A549 (cell line): ENCODE data around the gene ZDHHC24. TPM values are rescaled to one million over a fixed set of nuclear protein-coding genes. Genes with fewer than 3 reads are reported as not detected.

Experiments
- ATAC-seq, 2 experiments: fragments of 200-7000 bp in 1 of 2; fragments of >200 bp in 1 of 2; cut with Nextera tagmentation in 1 of 2; cut with Tn5 transposase in 1 of 2; 3 replicates each; pipeline versions ENCODE4 v1.8.0 to v1.9.1; 2018 to 2020; ENCODE audit warnings: mild to moderate bottlenecking in 1 of 2, moderate library complexity in 1 of 2
- CTCF ChIA-PET: fragments of 300-600 bp; sonication (Branson Sonifier 250); formaldehyde crosslinking; extraction: SDS; loops from one replicate; lab custom pipeline; 2021; ENCODE audit warnings: antibody characterized with exemption, inconsistent platforms; lab: Yijun Ruan, JAX
- POLR2A ChIA-PET: fragments of 350-600 bp; formaldehyde crosslinking; extraction: SDS; loops from one replicate; lab custom pipeline; 2021; ENCODE audit warnings: antibody characterized with exemption, inconsistent platforms; lab: Yijun Ruan, JAX
- DNase-seq, 2 experiments: peaks; one replicate each; pipeline versions ENCODE4 v3.0.0 to v3.0.0-alpha.2; 2011 to 2016; ENCODE audit warnings: low read depth in 1 of 2, low spot score in 1 of 2
- FAIRE-seq: peaks from 2 replicates; lab custom pipeline; 2011; peaks lifted over from hg19 to GRCh38; lab: Jason Lieb, UNC
- H3K27ac ChIP-seq, 2 experiments: fragments of >200 bp; sonication (Bioruptor Twin); formaldehyde crosslinking; 3 replicates each; pipeline ENCODE4 v1.5.1; 2016 to 2017
- H3K4me1 ChIP-seq: fragments of >200 bp; sonication (Bioruptor Twin); formaldehyde crosslinking; 3 replicates; pipeline ENCODE4 v1.6.1; 2016
- H3K4me2 ChIP-seq: fragments of >200 bp; sonication (Bioruptor Twin); formaldehyde crosslinking; 3 replicates; pipeline ENCODE4 v1.6.1; 2016
- H3K4me3 ChIP-seq: fragments of >200 bp; sonication (Bioruptor Twin); formaldehyde crosslinking; 3 replicates; pipeline ENCODE4 v1.5.1; 2016
- H3K9me3 ChIP-seq: fragments of >200 bp; sonication (Bioruptor Twin); formaldehyde crosslinking; 3 replicates; pipeline ENCODE4 v1.6.1; 2016
- BHLHE40 ChIP-seq: IDR thresholded peaks from 2 replicates; pipeline ENCODE4 v1.6.1; 2012; ENCODE audit warnings: low read depth, low read length, inconsistent platforms
- CEBPB ChIP-seq, 2 experiments: fragments of >200 bp in 1 of 2; sonication (Bioruptor Twin) in 1 of 2; formaldehyde crosslinking in 1 of 2; IDR thresholded peaks; 2 replicates each; pipeline ENCODE4 v1.6.1; 2012 to 2016
- CHD4 ChIP-seq: fragments of 200-600 bp; sonication (generic); IDR thresholded peaks from 2 replicates; pipeline ENCODE4 v1.6.1; 2016; ENCODE audit warnings: antibody characterized with exemption, mild to moderate bottlenecking, borderline replicate concordance
- EHMT2 ChIP-seq: fragments of 200-600 bp; sonication (generic); IDR thresholded peaks from 2 replicates; pipeline ENCODE4 v1.6.1; 2016; ENCODE audit warnings: antibody characterized with exemption, low read depth, mild to moderate bottlenecking, moderate library complexity
- FOSB ChIP-seq: fragments of 250-450 bp; sonication (Bioruptor Pico); IDR thresholded peaks from 2 replicates; pipeline ENCODE4 v1.5.0; 2020; ENCODE audit warnings: mild to moderate bottlenecking, moderate library complexity
- FOXS1 ChIP-seq: fragments of 250-450 bp; sonication (Bioruptor Pico); IDR thresholded peaks from 2 replicates; pipeline ENCODE4 v1.5.0; 2020; ENCODE audit warnings: mild to moderate bottlenecking, moderate library complexity
- GATA3 ChIP-seq: IDR thresholded peaks from 2 replicates; pipeline ENCODE4 v1.6.1; 2012; ENCODE audit warnings: borderline replicate concordance
- HEYL ChIP-seq: fragments of 250-450 bp; sonication (Bioruptor Pico); IDR thresholded peaks from 2 replicates; pipeline ENCODE4 v1.8.0; 2021; ENCODE audit warnings: mild to moderate bottlenecking, moderate library complexity
- HOXB13 ChIP-seq: fragments of 250-450 bp; sonication (Bioruptor Pico); IDR thresholded peaks from 2 replicates; pipeline ENCODE4 v1.5.0; 2020; ENCODE audit warnings: low read depth, mild to moderate bottlenecking, moderate library complexity
- JUN ChIP-seq, 2 experiments: fragments of >200 bp; sonication (Bioruptor Twin); formaldehyde crosslinking; IDR thresholded peaks; 2 replicates in 1 of 2; 3 replicates in 1 of 2; pipeline ENCODE4 v1.6.1; 2016 to 2017
- KDM1A ChIP-seq: fragments of 200-600 bp; sonication (generic); IDR thresholded peaks from 2 replicates; pipeline ENCODE4 v1.6.1; 2016; ENCODE audit warnings: low read depth, mild to moderate bottlenecking
- MAFK ChIP-seq: fragments of 450-650 bp; IDR thresholded peaks from 2 replicates; pipeline ENCODE4 v1.6.1; 2014; ENCODE audit not compliant: partially characterized antibody
- MAZ ChIP-seq: fragments of 150-350 bp; IDR thresholded peaks from 2 replicates; pipeline ENCODE4 v1.6.1; 2014; ENCODE audit warnings: antibody characterized with exemption, low read depth, low read length, borderline replicate concordance
- NPAS2 ChIP-seq: fragments of 250-450 bp; sonication (Bioruptor Pico); IDR thresholded peaks from 2 replicates; pipeline ENCODE4 v1.8.0; 2022; ENCODE audit warnings: mild to moderate bottlenecking, moderate library complexity, borderline replicate concordance
- PHF8 ChIP-seq: fragments of 200-600 bp; sonication (generic); IDR thresholded peaks from 2 replicates; pipeline ENCODE4 v1.6.1; 2016; ENCODE audit warnings: low read depth, mild to moderate bottlenecking, antibody characterized with exemption, moderate library complexity, borderline replicate concordance
- RAD21 ChIP-seq, 2 experiments: fragments of >200 bp in 1 of 2; sonication (Bioruptor Twin) in 1 of 2; formaldehyde crosslinking in 1 of 2; IDR thresholded peaks in 1 of 2; conservative IDR thresholded peaks in 1 of 2; 2 replicates in 1 of 2; 3 replicates in 1 of 2; pipeline ENCODE4 v1.6.1; 2012 to 2018; ENCODE audit warnings: inconsistent platforms in 1 of 2
- RARB ChIP-seq: fragments of 250-450 bp; sonication (Bioruptor Pico); IDR thresholded peaks from 2 replicates; pipeline ENCODE4 v1.8.0; 2021; ENCODE audit warnings: mild to moderate bottlenecking, moderate library complexity
- SMC3 ChIP-seq: fragments of >200 bp; sonication (Bioruptor Twin); formaldehyde crosslinking; IDR thresholded peaks from 3 replicates; pipeline ENCODE4 v1.6.1; 2018; ENCODE audit warnings: inconsistent platforms
- SREBF2 ChIP-seq: fragments of 450-650 bp; IDR thresholded peaks from 2 replicates; pipeline ENCODE4 v1.6.1; 2014; ENCODE audit warnings: mild to moderate bottlenecking, moderate library complexity
- TP53 ChIP-seq: fragments of 250-450 bp; sonication (Bioruptor Pico); IDR thresholded peaks from 2 replicates; pipeline ENCODE4 v1.5.0; 2021; ENCODE audit warnings: mild to moderate bottlenecking, moderate library complexity
- ZC3H11A ChIP-seq: fragments of 450-650 bp; IDR thresholded peaks from 2 replicates; pipeline ENCODE4 v1.6.1; 2014; ENCODE audit warnings: antibody characterized with exemption, mild to moderate bottlenecking
- ZSCAN20 ChIP-seq: fragments of 250-450 bp; sonication (Bioruptor Pico); IDR thresholded peaks from 2 replicates; pipeline ENCODE4 v1.8.0; 2022; ENCODE audit warnings: mild to moderate bottlenecking, moderate library complexity
- WGBS: methylation state at CpG from one replicate; pipeline ENCODE4 v1.1.6; 2017; ENCODE audit errors: missing lambda C conversion rate; 5-methylcytosine and 5-hydroxymethylcytosine counted together
- polyA plus RNA-seq, 4 experiments: library from polyadenylated mRNA; depleted of rRNA in 3 of 4; stranded (reverse); fragments of >200 nt; fragmentation: RNase III in 1 of 4; extraction: RNeasy Plus Mini Kit Qiagen cat#74134 plus additional on column Dnase treatment in 1 of 4; gene quantifications; 2 replicates in 3 of 4; 3 replicates in 1 of 4; pipeline ENCODE4 v1.2.3, GENCODE V29; 2011 to 2017
- TF ChIP-seq, protein P1 (sequence below): IDR thresholded peaks from 2 replicates; pipeline ENCODE4 v1.6.1; 2012
- TF ChIP-seq, protein P2 (sequence below): fragments of >200 bp; sonication (Bioruptor Twin); formaldehyde crosslinking; IDR thresholded peaks from 3 replicates; pipeline ENCODE4 v1.5.1; 2016
- TF ChIP-seq, protein P3 (sequence below): fragments of 450-650 bp; IDR thresholded peaks from 2 replicates; pipeline ENCODE4 v1.6.1; 2014; ENCODE audit warnings: antibody characterized with exemption
- TF ChIP-seq, protein P4 (sequence below): fragments of 150-350 bp; IDR thresholded peaks from 2 replicates; pipeline ENCODE4 v1.6.1; 2014; ENCODE audit warnings: low read depth, mild to moderate bottlenecking, low read length
- TF ChIP-seq, protein P5 (sequence below): IDR thresholded peaks from 2 replicates; pipeline ENCODE4 v1.6.1; 2012; ENCODE audit warnings: low read depth, borderline replicate concordance

ZDHHC24 gene
- polyA plus RNA-seq, 2 of the 4 experiments (the other 2 are of a cell fraction): 8.6 to 8.7 TPM

DNA sequence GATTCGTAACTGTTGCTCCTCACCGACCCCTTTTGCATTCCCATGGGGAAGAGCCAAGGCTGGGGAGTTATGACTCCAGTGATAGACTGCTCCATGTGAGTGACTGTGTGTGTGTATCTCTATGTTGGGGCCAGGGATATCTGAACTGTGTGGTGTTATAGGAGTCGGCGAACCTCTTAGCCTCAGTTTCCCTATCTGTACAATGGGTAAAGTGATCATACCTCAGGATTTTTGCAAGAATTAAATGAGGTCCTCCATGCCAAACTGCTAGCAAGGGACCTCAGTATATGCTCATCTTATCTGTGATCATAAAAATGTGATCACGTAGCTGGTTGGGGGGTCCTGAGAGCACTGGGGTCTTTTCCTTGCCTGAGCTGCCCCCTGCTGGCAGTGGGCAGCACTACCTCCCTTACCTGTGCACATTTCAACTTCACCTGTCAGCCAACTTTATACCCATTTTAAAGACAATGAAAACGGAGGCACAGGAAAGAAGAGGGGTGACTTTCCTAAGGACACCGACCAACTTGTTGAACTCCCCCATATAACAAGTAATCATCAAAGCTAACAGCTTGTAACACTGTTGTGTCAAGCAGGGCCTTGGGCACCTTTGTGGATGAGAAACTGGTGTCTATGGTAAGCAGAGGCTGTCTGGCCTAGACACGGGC is 67.0 kb downstream of the ZDHHC24 start:
- TF ChIP-seq EHMT2 (no peak), BHLHE40 (no peak), KDM1A (peak; percentile 80; the same call in 1 of the 2 replicates), SREBF2 (no peak), NPAS2 (CRISPR knock-in tag) (no peak), HEYL (CRISPR knock-in tag) (no peak), RAD21 (conservative IDR thresholded peaks at IDR 0.05 in 1 of 2, IDR thresholded peaks at IDR 0.05 in 1 of 2) (peak; percentile 62 to 64), ZC3H11A (no peak), JUN (IDR thresholded peaks at IDR 0.05) (no peak), CHD4 (no peak), GATA3 (0 out of 2 replicates have a peak, but pooled peaks have one; percentile 6), PHF8 (no peak), SMC3 (peak; percentile 47), MAZ (no peak)
- TF ChIP-seq, protein P1, sequence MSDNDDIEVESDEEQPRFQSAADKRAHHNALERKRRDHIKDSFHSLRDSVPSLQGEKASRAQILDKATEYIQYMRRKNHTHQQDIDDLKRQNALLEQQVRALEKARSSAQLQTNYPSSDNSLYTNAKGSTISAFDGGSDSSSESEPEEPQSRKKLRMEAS: 0 out of 2 replicates have a peak, but pooled peaks have one; percentile 28
- TF ChIP-seq, protein P2, sequence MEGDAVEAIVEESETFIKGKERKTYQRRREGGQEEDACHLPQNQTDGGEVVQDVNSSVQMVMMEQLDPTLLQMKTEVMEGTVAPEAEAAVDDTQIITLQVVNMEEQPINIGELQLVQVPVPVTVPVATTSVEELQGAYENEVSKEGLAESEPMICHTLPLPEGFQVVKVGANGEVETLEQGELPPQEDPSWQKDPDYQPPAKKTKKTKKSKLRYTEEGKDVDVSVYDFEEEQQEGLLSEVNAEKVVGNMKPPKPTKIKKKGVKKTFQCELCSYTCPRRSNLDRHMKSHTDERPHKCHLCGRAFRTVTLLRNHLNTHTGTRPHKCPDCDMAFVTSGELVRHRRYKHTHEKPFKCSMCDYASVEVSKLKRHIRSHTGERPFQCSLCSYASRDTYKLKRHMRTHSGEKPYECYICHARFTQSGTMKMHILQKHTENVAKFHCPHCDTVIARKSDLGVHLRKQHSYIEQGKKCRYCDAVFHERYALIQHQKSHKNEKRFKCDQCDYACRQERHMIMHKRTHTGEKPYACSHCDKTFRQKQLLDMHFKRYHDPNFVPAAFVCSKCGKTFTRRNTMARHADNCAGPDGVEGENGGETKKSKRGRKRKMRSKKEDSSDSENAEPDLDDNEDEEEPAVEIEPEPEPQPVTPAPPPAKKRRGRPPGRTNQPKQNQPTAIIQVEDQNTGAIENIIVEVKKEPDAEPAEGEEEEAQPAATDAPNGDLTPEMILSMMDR: peak; percentile 91
- TF ChIP-seq, protein P3, sequence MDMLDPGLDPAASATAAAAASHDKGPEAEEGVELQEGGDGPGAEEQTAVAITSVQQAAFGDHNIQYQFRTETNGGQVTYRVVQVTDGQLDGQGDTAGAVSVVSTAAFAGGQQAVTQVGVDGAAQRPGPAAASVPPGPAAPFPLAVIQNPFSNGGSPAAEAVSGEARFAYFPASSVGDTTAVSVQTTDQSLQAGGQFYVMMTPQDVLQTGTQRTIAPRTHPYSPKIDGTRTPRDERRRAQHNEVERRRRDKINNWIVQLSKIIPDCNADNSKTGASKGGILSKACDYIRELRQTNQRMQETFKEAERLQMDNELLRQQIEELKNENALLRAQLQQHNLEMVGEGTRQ: no peak
- 53% methylated on average over 8 of the region's 8 CpGs for WGBS
- POLR2A ChIA-PET: interaction anchor here (1.6 to 2.3 kb wide), 3 partner anchors 13 to 67 kb away, joined by 11 to 47 read pairs (median 13); partner anchors contain the start of genes ACTN3, NPAS4, PELI3 and ZDHHC24
- no peak for FAIRE-seq
- CTCF ChIA-PET: interaction anchor here (0.8 to 5.9 kb wide), 21 partner anchors 9 to 145 kb away, joined by 3 to 46 read pairs (median 4); partner anchors contain the start of genes MRPL11 and PELI3
- Histone ChIP-seq H3K4me1 (peaks cover 6% of the 10 kb centered on the region; the same call in 1 of the 3 replicates), H3K4me2 (peak overlapping the region; percentile 80), H3K4me3 (peak overlapping the region; percentile 73), H3K27ac (peak overlapping the region; percentile 94 to 98), H3K9me3 (no peaks in the 10 kb centered on the region)
- ATAC-seq: no peak
- peak in 1 of 2 experiments; percentile 30 for DNase-seq

DNA sequence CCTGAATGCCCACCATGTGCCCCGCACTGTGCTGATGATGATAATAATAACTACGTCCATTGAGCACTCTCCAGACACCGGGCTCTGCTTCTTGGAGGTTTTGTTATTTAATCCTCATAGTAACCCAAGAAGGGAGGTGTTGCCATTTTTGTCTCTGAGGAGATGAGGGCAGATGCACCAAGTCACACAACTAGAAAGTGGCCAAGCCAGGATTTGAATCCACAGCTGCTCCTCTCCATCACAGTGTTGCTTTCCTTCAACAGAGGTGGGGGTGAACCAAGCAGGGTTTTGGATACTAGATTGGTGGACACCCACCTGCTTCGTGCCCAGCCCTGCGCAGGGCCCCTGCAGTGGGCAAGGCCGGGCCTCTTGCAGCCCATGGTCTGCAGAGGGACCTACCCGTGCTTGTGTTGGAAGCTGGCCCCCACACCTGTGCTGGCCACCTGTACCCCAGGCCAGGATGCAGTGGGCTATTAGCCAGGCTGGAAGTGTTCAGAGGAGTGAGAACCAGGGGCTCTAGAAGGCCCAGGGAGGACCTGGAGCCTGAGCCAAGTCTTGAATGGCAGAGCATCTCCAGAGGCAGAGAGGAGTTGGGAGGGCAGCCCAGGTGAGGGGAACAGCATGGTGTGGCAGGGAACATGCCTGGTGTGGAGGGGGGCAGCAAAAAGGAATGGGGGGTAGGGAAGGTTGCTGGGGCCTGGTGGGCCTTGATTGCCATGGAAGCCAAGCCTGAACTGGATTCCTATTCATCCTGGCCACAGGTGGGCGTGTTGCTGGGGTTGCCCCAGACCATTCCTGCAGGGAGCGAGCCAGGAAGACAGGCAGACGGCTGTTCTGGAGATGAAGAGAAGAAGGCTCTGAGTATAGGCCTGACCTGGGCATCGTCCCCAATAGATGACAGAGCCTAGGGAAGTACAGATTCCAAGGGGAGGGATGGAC is 68.3 kb downstream of the ZDHHC24 start:
- ChIA-PET POLR2A (interaction anchor here (0.6 kb wide), 1 partner anchor 26 kb away, joined by 3 read pairs; no protein-coding TSS in a partner anchor), CTCF (interaction anchor here (1.2 to 5.9 kb wide), 9 partner anchors 8 to 92 kb away, joined by 3 to 46 read pairs (median 8); no protein-coding TSS in a partner anchor)
- ATAC-seq: no peak
- DNase-seq: no peak
- Histone ChIP-seq H3K4me2 (no peak overlapping the region), H3K27ac (no peak overlapping the region), H3K9me3 (no peaks in the 10 kb centered on the region), H3K4me1 (peaks cover 6% of the 10 kb centered on the region; the same call in 1 of the 3 replicates), H3K4me3 (no peak overlapping the region)
- no peak for FAIRE-seq
- 87% methylated on average over 7 of the region's 11 CpGs for WGBS
- no peak for TF ChIP-seq NPAS2 (CRISPR knock-in tag)
- no peak for TF ChIP-seq MAFK
- TF ChIP-seq, protein P4, sequence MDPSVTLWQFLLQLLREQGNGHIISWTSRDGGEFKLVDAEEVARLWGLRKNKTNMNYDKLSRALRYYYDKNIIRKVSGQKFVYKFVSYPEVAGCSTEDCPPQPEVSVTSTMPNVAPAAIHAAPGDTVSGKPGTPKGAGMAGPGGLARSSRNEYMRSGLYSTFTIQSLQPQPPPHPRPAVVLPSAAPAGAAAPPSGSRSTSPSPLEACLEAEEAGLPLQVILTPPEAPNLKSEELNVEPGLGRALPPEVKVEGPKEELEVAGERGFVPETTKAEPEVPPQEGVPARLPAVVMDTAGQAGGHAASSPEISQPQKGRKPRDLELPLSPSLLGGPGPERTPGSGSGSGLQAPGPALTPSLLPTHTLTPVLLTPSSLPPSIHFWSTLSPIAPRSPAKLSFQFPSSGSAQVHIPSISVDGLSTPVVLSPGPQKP: no peak
- TF ChIP-seq, protein P5, sequence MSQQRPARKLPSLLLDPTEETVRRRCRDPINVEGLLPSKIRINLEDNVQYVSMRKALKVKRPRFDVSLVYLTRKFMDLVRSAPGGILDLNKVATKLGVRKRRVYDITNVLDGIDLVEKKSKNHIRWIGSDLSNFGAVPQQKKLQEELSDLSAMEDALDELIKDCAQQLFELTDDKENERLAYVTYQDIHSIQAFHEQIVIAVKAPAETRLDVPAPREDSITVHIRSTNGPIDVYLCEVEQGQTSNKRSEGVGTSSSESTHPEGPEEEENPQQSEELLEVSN: no peak
- TF ChIP-seq RAD21 (conservative IDR thresholded peaks at IDR 0.05 in 1 of 2, IDR thresholded peaks at IDR 0.05 in 1 of 2): no peak
- TF ChIP-seq TP53: no peak
- TF ChIP-seq RARB (CRISPR knock-in tag): no peak
- TF ChIP-seq FOXS1: no peak
- no peak for TF ChIP-seq CEBPB (IDR thresholded peaks at IDR 0.05)
- no peak for TF ChIP-seq HEYL (CRISPR knock-in tag)
- TF ChIP-seq FOSB: no peak
- TF ChIP-seq, protein P1: no peak
- TF ChIP-seq, protein P3: no peak
- TF ChIP-seq HOXB13 (CRISPR knock-in tag): no peak
- no peak for TF ChIP-seq SMC3
- TF ChIP-seq ZSCAN20 (CRISPR knock-in tag): no peak
